DND-41 (cell line): Measurements from ENCODE around the gene SOSTDC1.

ENCODE experiments used
- EZH2 ChIP-seq: IDR thresholded peaks from 3 replicates; pipeline ENCODE4 v1.6.1; 2012; ENCODE audit warnings: borderline replicate concordance, low read depth, mild to moderate bottlenecking, moderate library complexity, low read length, inconsistent platforms; ENCODE audit not compliant: severe bottlenecking
- TF ChIP-seq, protein P1 (sequence below): IDR thresholded peaks from 2 replicates; pipeline ENCODE4 v1.5.1; 2012; ENCODE audit warnings: borderline replicate concordance, low read length, moderate library complexity, mild to moderate bottlenecking; ENCODE audit not compliant: poor library complexity, severe bottlenecking; ENCODE audit errors: extremely low read depth

- TF ChIP-seq, protein P1, sequence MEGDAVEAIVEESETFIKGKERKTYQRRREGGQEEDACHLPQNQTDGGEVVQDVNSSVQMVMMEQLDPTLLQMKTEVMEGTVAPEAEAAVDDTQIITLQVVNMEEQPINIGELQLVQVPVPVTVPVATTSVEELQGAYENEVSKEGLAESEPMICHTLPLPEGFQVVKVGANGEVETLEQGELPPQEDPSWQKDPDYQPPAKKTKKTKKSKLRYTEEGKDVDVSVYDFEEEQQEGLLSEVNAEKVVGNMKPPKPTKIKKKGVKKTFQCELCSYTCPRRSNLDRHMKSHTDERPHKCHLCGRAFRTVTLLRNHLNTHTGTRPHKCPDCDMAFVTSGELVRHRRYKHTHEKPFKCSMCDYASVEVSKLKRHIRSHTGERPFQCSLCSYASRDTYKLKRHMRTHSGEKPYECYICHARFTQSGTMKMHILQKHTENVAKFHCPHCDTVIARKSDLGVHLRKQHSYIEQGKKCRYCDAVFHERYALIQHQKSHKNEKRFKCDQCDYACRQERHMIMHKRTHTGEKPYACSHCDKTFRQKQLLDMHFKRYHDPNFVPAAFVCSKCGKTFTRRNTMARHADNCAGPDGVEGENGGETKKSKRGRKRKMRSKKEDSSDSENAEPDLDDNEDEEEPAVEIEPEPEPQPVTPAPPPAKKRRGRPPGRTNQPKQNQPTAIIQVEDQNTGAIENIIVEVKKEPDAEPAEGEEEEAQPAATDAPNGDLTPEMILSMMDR, result no peak
- TF ChIP-seq EZH2, result no peak
These were observed 49.0 kb downstream of the SOSTDC1 start for GRCh38 chr7:16416289-16417282.
